ENCODE data around the gene MYLK2.
"Not testable (repeated sequence)": the region's sequence is repeated elsewhere in the genome, so short reads cannot be mapped to it uniquely, and the experiment has no call there.

MYLK2 gene

DNA sequence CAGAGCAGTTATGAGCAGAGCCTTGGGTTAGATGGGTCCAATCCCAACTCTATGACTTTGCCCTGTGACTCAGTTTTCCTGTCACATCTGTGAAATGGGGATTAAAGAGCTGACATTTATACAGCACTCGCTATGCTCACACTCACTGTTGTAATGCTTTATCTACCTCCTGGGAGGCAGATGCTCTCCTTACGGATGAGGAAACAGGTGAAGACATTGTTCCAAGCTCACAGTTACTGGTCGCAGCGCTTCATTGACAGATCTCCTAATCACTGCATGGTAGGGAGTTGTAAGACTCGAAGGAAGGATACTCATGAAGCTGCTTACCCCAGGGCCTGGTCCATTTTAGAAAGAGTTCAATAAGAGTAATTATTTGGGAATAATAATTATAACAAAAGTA lies 2.9 kb upstream of the MYLK2 start:
- DNase-seq: no peak

DNA sequence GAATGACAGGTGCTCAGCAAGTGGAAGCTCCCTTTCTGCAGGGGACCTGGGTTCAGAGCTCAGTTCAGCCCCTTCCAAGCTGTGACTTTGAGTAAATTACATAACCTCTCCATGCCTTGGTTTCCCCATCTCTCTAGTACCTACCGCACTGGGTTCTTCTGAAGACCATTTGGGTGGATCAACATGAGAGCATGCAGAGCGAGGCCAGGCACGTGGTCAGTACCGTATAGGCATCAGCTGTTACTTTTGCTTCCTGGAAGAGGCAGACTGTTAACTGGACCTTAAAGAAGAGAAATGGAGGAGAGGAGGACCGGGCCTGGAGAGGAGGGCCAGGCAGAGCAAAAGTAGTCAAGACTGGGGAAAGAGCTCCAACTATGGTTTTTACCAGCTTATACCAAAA lies 1.7 kb upstream of the MYLK2 start:
- DNase-seq: no peak

DNA sequence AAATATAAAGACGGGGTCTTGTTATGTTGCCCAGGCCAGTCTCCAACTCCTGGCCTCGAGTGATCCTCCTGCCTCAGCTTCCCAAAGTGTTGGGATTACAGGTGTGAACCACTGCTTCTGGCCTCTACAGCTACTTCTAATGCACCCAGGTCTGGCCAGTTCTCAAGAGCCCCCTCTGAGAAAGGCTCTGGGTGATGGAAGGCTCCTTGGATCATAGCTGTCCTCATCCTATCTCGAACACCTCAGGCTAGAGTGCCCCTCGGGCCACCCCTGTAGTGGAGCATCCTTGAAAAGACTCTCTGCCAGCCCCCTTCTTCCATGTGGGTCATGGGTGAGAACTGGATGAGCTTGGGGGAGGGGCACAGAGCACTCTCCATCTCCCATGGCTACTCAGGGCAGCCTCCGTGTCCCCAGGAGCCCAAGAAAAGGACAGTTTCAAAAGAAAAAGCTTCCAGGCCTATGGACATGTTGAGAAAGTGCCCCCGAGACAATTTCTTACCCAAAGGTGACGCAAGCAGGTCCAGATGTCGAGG lies 714 bp upstream of the MYLK2 start:
- no peak for DNase-seq

DNA sequence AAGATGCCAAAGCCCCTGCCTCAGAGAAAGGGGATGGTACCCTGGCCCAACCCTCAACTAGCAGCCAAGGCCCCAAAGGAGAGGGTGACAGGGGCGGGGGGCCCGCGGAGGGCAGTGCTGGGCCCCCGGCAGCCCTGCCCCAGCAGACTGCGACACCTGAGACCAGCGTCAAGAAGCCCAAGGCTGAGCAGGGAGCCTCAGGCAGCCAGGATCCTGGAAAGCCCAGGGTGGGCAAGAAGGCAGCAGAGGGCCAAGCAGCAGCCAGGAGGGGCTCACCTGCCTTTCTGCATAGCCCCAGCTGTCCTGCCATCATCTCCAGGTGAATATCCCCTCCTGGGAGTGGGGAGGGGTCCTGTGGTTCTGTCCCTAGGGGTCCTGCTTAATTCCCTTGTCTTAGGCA lies 1.1 kb downstream of the MYLK2 start:
- DNase-seq: no peak

DNA sequence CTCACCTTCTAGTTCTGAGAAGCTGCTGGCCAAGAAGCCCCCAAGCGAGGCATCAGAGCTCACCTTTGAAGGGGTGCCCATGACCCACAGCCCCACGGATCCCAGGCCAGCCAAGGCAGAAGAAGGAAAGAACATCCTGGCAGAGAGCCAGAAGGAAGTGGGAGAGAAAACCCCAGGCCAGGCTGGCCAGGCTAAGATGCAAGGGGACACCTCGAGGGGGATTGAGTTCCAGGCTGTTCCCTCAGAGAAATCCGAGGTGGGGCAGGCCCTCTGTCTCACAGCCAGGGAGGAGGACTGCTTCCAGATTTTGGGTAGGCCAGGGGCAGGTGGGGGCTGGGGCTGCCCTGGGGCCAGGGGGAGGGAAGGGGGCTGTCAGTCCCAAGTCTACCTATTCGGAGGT lies 2.3 kb downstream of the MYLK2 start:
- no peak for DNase-seq

DNA sequence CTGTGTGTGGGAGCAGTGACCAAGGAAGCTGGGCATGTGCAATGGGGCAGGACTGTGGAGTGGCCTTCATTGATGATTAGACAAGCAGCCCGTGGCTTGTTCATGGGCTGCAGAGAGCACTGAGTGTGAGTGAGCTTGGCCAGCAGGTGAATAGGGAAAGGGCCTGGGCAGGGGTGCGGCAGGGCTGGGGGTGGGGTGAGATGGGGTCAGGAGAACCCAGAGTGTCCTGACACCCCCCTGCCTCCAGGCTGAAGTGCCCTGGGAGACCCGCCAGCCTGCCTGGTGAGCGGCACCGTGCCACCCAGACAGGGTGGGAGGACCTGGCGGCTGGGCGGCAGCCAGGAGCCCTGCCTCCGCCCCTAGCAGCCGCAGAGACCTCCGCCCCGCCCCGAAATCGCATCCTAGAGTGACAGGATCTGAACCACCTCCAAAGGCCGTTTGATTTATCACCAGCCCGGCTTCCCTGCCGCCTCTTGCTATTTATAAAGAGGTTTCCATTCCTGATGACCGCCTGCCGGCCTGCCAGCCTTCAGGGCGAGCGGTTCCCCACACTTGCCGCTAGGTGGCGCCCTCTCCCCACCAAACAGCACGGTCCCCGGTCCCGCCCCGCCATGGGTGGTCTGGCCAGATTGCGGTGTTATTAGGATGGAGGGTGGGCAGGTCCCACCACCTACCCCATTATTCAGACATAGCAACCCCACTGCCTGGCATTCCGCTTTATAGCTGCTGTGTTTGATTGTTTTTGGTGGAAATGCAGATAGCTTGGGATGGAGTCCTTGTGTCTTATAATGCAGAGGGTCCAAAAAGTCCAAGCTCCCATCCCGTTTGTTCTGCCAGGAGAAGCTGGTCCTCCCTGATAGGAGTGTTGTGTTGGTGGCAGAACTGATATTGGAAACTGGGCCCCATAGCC lies 3.5 kb downstream of the MYLK2 start:
- DNase-seq: peak; percentile 62

DNA sequence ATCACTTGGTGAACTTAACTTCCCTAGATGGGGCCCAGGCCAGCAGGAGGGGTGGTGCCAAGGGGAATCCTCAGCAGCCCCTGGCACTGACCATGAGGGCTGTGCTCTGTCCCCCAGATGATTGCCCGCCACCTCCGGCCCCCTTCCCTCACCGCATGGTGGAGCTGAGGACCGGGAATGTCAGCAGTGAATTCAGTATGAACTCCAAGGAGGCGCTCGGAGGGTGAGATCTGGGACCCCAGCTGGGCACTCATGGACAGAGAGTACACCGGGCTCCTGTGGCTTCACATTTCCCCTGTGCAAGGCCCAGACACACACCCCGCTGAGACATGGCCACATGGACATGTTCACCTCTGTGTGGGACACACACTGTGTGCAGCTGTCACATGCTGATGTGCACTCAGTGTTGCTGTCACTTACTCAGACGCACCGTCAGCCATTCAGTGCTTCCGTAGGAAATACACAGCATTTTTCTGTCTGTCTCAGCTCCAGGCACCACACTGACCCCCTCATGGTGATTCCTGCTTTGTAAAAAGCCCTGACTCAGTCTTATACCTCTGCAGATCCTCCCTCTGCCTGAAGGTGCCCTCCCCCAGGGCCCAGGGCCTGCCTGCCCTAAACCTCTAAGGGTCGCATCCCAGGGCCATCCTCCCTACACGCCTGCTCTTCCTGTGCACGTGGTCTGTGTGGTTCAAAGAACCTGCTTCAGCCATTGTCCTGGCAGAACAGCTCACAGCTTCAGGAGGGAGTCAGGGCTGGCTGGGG lies 4.4 kb downstream of the MYLK2 start:
- DNase-seq: no peak

DNA sequence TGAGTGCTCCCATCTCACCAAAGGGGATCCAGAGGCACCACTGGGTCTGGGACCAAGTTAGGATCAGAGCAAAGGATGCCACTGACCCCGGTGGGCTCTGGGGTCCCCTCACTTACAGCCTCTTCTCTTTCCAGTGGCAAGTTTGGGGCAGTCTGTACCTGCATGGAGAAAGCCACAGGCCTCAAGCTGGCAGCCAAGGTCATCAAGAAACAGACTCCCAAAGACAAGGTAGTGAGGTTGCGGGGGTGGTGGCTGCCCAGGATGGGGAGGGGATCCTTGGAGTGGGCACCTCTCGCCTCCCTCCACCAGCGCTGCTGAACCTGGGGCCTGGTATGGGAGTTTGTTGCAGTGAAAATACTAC lies 4.9 kb downstream of the MYLK2 start:
- DNase-seq: no peak

DNA sequence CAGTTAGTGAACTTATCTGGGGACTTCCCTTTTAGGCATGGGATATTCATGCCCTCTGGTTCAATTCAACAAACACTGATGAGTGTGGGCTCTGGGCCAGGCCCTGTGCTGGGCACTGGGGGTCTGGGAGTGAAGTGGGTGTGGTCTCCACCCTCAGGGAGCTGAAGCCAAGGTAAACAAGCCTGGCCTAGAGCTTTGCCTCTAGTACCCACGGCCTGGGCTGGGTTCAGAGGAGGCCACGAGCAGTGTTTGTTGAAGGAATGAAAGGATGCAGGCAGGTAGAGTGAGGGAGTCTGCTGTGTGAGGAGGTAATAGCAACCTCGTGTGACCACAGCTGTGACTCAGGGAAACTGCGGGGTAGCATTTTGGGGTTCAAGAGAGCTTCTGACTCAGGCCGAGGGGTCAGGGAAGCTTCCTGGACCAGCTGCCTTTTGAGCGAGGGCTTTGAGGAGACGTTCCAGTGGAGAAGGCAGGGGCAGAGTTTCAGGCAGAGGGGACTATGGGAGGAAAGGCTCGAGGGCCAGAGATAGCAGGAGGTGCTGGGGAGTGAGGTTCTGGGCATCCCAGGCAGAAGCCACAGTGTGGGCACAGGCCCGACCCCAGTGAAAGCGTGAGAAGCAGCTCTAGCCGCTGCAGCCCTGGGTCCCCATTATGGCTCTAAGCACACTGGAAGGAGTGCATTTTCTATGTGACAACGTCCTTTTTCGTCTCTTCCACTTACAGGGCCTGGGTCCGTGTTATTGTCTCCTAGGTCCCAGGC lies 5.6 kb downstream of the MYLK2 start:
- DNase-seq: no peak

DNA sequence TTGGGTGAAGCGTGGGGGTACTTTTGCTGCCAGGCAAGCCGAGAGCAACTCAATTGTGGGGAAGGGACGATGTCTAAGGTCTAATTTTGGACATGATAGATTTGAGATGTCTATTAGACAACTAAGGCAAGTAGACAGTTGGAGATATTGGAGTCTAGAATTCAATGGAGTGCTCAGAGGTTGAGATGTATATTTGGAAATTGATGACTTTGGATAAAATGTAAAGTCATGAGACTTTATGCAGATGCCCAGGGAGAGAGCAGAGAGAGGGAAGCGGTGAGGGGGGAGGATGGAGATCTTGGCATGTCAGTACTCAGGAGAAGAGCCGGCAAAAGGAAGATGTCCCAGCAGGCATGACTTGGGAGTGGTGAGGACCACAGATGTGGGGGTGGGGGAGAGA lies 6.9 kb downstream of the MYLK2 start:
- DNase-seq: no peak

DNA sequence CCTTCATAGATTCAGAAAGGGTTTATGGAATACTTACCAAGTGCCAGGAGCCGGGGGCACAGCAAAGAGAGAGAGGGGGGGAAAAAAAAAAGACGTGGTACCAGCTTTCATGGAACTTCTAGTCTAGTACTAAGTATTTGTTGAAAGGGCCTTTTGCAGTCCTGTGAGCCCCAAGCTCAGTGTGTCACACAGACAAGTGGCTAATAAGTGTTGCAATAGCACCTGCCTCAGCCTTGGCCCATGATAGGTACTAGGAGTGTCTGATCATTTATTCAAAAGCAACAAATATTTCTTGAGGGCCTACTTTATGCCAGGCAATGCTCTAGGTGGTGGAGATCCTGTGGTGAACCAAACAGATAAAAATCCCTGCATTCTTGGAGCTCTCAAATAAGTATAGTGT lies 7.9 kb downstream of the MYLK2 start:
- DNase-seq: no peak

DNA sequence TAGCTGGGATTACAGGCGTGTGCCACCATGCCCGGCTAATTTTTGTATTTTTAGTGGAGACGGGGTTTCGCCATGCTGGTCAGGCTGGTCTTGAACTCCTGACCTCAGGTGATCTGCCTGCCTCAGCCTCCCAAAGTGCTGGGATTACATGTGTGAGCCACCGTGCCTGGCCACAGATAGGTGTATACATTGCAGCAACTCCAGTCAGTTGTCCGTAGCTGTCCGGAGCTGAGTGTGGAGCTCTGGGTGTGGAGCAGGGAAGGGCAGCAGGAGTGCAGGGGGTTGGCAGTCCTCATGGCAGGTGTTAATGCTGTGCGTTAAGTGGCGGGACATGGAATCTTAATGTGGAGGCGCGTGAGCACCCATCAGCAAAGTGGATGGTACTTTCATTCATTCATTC lies 8.9 kb downstream of the MYLK2 start:
- not testable (repeated sequence) for DNase-seq

DNA sequence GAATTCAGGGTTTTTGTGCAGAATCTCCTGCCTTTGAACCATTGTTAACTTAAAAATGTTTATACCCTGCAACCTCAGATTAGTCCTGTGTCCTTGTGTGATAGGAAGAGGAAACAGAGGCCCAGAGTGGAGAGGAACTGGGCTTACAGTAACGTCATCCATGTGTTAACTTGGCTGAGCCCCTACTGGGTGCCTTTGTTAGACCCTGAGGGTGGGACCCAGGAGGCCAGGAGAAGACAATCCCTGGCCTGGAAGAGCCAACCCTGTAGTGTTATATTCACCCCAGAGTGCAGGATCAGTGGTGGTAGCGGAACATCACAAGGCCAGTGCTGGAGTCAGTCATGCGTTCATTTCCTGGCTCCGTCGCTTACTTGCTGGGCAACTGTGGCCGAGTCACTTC lies 10.6 kb downstream of the MYLK2 start:
- no peak for DNase-seq

DNA sequence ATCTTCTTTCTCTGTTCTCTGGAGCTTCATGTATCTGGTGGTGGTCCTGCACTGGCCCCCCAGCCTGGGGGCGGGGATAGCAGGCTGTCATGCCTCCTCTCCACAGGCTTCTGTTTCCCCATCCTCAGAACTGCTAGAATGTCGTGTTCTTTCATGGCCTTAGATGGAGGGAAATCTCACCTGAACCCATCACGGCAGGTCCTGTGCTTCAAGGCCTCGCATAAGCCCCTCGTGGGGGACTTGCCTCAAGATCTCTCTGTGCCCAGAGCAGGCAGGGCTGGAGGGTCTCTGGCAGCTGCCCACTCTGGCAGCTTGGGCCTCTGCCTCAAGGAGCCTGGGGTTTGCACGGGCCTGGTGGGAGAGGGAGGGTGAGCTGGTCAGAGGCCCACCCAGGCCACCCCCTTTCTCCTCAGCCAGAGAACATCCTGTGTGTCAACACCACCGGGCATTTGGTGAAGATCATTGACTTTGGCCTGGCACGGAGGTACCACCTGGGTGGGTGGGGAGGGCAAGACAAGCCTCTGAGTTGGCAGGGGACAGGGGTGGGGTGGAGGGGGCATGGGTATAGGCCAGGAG lies 11.3 kb downstream of the MYLK2 start:
- DNase-seq: no peak

DNA sequence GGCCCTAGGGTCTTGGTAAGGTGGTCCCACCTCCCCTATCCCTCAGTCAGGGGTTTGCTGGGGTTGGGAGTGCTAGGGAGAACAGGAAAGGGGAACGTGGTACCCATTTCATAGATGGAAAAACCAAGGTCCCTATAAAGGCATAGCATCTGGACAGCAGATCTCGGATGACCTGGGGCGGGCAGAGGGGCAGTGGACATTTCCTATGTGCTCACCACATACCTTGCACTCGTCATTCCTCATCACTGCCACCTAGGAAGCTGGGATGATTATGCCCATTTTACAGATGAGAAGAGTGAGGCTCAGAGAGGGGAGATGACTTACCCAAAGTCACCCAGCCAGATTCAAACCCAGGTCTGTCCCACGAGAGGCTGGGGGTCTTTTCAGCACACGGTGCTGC lies 12.1 kb downstream of the MYLK2 start:
- DNase-seq: no peak

DNA sequence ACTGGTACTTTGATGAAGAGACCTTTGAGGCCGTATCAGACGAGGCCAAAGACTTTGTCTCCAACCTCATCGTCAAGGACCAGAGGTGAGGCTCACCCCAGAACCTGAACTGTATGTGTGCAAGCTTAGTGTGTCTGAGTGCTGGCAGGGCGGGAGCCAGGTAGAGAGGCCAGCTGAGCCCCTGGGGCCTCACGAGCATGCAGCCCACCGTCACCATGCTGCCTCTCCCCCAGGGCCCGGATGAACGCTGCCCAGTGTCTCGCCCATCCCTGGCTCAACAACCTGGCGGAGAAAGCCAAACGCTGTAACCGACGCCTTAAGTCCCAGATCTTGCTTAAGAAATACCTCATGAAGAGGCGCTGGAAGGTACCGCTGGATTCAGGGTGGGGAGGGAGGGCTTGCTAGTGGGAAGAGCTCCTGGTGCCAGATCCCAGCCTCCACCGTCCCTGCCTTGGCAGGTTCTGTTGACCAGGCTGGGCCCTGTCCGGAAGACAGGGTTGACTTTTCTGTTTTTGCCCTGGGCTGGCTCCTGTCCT lies 12.7 kb downstream of the MYLK2 start:
- DNase-seq: no peak

DNA sequence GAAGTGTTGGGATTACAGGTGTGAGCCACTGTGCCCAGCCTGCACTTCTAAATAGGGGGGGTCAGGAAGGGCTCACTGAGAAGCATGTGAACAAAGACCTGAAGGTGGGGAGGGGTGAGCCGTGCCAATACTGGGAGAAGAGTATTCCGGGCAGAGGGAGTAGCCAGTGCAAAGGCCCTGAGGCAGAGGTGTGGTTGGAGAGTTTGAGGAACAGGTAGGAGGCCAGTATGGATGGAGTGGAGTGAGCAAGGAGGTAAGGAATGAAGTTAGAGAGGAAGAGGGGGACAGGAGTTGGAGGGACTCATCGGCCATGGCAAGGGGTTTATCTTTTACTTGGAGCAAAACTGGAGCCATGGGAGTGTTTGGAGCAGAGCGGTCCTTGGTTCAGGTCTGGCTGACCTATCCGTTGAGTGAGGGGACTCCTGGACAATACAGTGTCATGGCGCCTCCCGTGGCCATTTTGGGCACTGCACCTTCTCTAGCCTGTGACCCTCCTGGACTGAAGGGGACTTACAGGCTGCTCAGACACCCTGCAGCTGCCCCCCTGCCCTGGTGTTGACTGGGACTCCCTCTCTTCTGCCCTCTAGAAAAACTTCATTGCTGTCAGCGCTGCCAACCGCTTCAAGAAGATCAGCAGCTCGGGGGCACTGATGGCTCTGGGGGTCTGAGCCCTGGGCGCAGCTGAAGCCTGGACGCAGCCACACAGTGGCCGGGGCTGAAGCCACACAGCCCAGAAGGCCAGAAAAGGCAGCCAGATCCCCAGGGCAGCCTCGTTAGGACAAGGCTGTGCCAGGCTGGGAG lies 14.2 kb downstream of the MYLK2 start:
- DNase-seq: no peak

DNA sequence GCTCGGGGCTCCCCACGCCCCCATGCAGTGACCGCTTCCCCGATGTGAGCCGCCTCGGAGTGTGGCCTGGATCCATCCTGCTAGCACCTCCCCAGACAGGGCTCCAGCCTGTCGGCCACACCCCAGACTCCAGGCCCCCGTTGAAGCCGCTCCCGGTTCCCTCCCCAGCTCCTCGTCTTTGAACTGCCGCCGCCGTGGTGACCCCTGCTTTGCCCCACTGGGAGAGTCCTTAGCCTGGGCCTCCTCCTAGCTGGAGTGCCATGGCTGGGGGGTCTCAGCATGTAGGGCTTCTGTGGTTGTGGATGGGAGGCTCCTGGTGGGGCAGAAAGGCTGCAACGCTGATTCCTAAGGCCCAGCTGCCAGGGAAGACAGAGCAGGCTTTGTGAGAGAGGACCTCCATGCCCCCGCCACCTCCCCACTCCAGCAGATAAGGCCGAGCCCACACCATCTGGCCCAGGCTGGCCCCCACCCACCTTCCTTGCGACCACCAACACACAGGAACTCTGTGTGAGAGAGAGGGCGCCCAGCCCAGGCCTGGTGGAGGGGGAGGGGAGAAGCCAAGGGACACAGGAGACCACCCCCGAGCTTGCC lies 14.9 kb downstream of the MYLK2 start:
- DNase-seq: no peak

DNA sequence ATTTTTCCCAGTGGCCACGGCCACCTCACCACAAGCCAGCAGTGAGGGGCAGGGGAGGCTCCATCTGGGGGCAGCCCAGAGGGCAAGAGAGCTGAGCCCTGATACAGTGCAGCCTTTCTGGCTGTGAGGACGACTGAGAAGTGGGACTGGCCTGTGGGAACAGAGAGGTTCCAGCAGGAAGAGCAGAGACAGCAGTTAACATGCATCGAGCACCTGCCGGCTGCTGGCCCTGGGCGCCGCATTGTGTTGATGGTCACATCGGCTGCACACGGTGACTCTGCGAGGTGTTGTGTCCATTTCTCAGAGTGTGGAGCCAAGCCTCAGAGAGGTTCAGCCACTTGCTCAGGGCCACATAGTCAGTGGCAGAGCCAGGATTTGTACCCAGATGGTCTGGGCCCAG lies 16.4 kb downstream of the MYLK2 start:
- DNase-seq: no peak

DNA sequence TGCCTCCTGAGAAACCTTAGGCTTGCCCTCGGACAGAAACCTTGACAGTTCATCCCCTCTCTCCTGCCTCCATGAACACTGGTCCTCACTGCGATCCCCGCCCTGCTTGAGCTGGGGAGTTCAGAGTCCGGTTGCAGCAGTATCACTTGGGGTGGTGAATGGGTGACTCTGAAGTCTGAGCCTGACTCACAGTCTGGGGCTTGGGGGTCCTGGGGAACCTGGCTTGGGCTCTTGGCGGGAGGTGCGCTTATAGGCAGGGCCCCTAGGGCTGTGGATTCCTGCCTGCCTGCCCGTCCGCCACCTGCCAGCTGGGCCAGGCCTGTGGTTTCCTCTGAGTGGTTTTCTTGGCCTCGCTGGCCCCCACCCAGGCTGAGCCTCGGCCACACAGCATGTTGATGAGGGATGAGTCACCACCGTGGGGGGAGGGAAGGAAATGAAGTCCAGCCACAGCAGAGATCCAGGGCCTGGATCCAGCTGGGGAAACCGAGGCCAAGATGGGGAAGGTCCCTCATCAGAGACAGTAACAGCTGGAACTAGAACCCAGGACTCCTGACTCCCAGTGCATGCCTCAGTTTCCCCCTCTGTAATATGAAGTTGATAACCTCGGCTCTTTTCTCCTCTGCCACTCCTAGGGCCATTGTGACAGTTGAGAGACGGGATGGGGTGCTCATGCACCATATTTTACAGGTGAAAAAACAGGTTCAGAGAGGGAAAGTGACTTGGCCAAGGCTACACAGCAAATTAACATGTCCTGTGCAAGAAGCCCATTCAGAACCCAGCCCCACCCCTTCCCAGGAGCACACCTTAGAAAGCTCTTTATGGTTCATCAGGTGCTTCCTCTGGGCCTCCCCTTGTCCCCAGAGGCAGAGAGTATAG lies 17.1 kb downstream of the MYLK2 start:
- peak; percentile 85 for DNase-seq

Data from fibroblast of skin of right quadriceps (primary cell).